NCI-H460 (cell line): ENCODE measurements around the gene GATB. TPM values are rescaled to one million over a fixed set of nuclear protein-coding genes. Genes with fewer than 3 reads are reported as not detected.

Experiments
- DNase-seq: peaks from one replicate; pipeline ENCODE4 v3.0.0-alpha.2; 2016; ENCODE audit warnings: low read depth; ENCODE audit errors: extremely low read depth
- total RNA-seq: library from RNA; depleted of rRNA; stranded (reverse); fragments of >200 nt; shearing (Covaris generic); gene quantifications from 2 replicates; pipeline ENCODE4 v1.2.3, GENCODE V29; 2014

Gene GATB
- total RNA-seq, 1 experiment from 2014 or later = 18.3 TPM

- no peak for DNase-seq
Observed at GRCh38 chr4:151659601-151660364, 101.0 kb downstream of the GATB start.

GRCh38 chr4:151658959-151659600 lies 101.7 kb downstream of the GATB start:
- DNase-seq = no peak

- DNase-seq = no peak
Observed at GRCh38 chr4:151657896-151658295, 102.9 kb downstream of the GATB start.

GRCh38 chr4:151656058-151656457 lies 104.7 kb downstream of the GATB start:
- DNase-seq = no peak

GRCh38 chr4:151653548-151653918 lies 107.3 kb downstream of the GATB start:
- no peak for DNase-seq

GRCh38 chr4:151652841-151653547 lies 107.8 kb downstream of the GATB start:
- no peak for DNase-seq

GRCh38 chr4:151651496-151651895 lies 109.3 kb downstream of the GATB start:
- DNase-seq = no peak

GRCh38 chr4:151649479-151649878 lies 111.3 kb downstream of the GATB start:
- no peak for DNase-seq

- DNase-seq = no peak
Observed at GRCh38 chr4:151646322-151646721, 114.5 kb downstream of the GATB start.

GRCh38 chr4:151644622-151645021 lies 116.2 kb downstream of the GATB start:
- peak; percentile 7 for DNase-seq

- no peak for DNase-seq
Observed at GRCh38 chr4:151643564-151643963, 117.2 kb downstream of the GATB start.

GRCh38 chr4:151641983-151642382 lies 118.8 kb downstream of the GATB start:
- no peak for DNase-seq

GRCh38 chr4:151641167-151641566 lies 119.6 kb downstream of the GATB start:
- DNase-seq = peak; percentile 24

GRCh38 chr4:151640381-151640780 lies 120.4 kb downstream of the GATB start:
- no peak for DNase-seq

GRCh38 chr4:151638295-151638858 lies 122.4 kb downstream of the GATB start:
- DNase-seq = no peak

- no peak for DNase-seq
Observed at GRCh38 chr4:151631349-151631748, 129.5 kb downstream of the GATB start.

- no peak for DNase-seq
Observed at GRCh38 chr4:151629097-151629783, 131.6 kb downstream of the GATB start.

GRCh38 chr4:151628001-151628608 lies 132.7 kb downstream of the GATB start:
- no peak for DNase-seq

GRCh38 chr4:151627491-151627890 lies 133.3 kb downstream of the GATB start:
- no peak for DNase-seq

GRCh38 chr4:151626751-151627150 lies 134.1 kb downstream of the GATB start:
- DNase-seq = no peak
